GM10248 (cell line): ENCODE measurements around the gene FHL2.

Experiments
- CTCF ChIA-PET: fragments of 300-600 bp; sonication (Branson Sonifier 250); formaldehyde crosslinking; extraction: SDS; loops from one replicate; lab custom pipeline; 2021; ENCODE audit warnings: antibody characterized with exemption; lab: Yijun Ruan, JAX
- POLR2A ChIA-PET: fragments of 350-650 bp; sonication (Branson Sonifier 250); formaldehyde crosslinking; extraction: SDS; loops from one replicate; lab custom pipeline; 2020; ENCODE audit warnings: antibody characterized with exemption; lab: Yijun Ruan, JAX
- DNase-seq: peaks from one replicate; pipeline ENCODE4 v3.0.0; 2012; ENCODE audit errors: extremely low spot score
- TF ChIP-seq, protein P1 (sequence below): IDR thresholded peaks from 2 replicates; pipeline ENCODE4 v1.5.1; 2012; ENCODE audit warnings: mild to moderate bottlenecking, low read depth; ENCODE audit errors: extremely low read depth, missing control alignments, control extremely low read depth

The FHL2 gene

DNA sequence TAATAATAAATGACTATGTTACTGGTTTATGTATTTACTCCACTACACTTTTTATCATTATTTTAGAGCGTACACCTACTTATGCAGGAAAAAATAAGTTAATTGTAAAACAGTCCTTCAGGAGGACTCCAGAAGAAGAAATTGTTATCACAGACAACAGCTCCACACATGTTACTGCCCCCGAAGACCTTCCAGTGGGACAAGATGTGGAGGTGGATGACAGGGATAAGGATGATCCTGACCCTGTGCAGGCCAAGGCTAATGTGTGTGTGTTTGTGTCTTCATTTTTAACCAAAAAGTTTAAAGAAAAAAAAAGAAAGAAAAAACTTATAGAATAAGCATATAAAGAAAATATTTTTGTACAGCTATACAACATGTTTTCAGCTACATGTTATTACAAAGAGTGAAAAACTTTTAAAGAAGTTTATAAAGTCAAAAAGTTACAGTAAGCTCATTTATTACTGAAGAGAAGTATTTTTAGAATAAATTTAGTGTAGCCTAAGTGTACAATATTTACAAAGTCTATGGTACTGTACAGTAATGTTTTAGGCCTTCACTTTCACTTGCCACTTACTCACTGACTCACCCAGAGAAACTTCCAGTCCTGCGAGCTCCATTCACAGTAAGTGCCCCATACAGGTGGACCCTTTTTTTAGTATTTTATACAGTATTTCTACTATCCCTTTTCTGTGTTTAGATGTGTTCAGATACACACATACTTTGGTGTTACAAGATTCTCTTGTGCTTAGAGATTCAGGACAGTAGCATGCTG, 76.8 kb downstream of the FHL2 start:
- POLR2A ChIA-PET: interaction anchor here (0.6 kb wide), 1 partner anchor 8 kb away, joined by 3 read pairs; no protein-coding TSS in a partner anchor
- TF ChIP-seq, protein P1, sequence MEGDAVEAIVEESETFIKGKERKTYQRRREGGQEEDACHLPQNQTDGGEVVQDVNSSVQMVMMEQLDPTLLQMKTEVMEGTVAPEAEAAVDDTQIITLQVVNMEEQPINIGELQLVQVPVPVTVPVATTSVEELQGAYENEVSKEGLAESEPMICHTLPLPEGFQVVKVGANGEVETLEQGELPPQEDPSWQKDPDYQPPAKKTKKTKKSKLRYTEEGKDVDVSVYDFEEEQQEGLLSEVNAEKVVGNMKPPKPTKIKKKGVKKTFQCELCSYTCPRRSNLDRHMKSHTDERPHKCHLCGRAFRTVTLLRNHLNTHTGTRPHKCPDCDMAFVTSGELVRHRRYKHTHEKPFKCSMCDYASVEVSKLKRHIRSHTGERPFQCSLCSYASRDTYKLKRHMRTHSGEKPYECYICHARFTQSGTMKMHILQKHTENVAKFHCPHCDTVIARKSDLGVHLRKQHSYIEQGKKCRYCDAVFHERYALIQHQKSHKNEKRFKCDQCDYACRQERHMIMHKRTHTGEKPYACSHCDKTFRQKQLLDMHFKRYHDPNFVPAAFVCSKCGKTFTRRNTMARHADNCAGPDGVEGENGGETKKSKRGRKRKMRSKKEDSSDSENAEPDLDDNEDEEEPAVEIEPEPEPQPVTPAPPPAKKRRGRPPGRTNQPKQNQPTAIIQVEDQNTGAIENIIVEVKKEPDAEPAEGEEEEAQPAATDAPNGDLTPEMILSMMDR: no peak
- DNase-seq: no peak
- CTCF ChIA-PET: interaction anchor here (0.7 to 1.7 kb wide), 8 partner anchors 8 to 27 kb away, joined by 3 to 7 read pairs (median 3); no protein-coding TSS in a partner anchor

DNA sequence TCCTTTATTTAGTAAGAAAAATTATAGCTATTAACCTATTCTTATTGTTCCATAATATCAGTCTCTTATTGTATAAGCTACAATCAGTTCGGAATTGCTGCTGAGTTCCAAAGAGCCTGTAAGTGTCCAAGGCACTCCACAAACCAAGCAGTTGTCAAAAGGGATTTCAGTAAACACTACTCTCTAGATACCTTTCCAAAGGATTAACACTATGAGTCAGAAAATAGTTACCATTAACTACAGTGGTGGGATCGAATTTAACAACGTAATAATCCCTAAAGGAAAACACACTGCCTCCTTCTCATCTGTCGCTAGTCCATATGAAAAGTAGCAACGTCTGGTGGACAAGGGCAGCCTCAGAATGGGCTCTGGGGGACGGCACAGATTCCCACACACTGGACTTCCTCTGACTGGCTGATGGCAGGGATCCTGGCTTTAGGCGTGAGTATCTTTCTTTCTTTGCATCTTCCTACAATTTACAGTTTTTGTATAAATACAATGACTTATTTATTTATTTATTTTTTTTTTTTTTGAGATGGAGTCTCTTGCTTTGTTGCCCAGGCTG, 78.1 kb downstream of the FHL2 start:
- CTCF ChIA-PET: interaction anchor here (1.1 to 1.8 kb wide), 4 partner anchors 10 to 26 kb away, joined by 3 to 4 read pairs (median 4); no protein-coding TSS in a partner anchor
- POLR2A ChIA-PET: no interaction called here
- TF ChIP-seq, protein P1: no peak

DNA sequence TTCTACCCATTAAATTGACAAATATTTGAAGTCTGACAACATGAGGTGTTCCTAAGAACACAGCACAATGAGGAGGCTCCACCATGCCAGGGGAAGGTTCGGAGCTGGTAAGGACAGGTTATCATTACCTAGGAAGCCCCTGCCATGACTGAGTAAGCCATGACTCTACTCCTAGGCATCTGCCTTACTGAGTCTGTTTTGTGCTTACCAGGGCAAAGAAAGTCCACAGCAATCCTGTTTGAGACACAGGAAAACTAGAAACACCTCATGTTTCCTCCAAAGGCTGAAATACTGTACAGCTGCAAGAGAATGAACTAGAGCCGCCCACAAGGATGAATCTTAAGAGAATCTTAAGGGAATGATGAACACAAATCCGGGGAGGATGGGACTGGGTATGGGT, 80.9 kb downstream of the FHL2 start:
- TF ChIP-seq, protein P1: no peak
- ChIA-PET CTCF (interaction anchor here (0.9 to 1.6 kb wide), 2 partner anchors 17 to 30 kb away, joined by 3 to 4 read pairs; no protein-coding TSS in a partner anchor), POLR2A (no interaction called here)
- no peak for DNase-seq

More for the DNA sequence above, 78.1 kb downstream of the FHL2 start:
- no peak for DNase-seq

DNA sequence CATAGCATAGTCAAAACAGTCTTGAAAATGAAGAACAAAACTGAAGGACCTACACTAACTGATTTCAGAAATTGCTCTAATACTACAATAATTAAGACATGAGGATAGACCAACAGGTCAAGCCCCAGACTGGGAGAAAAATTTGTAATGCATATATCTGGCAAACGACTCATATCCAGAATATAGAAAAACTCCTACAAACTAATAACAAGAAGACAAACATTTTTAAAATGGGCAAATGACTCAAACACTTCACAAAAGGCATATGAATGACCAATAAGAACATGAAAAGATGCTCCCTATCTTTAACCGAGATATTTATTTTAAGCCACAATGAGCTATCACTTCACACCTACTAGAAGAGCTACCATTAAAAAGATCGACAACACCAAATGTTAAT, 83.5 kb downstream of the FHL2 start:
- TF ChIP-seq, protein P1: no peak
- ChIA-PET POLR2A (interaction anchor here (0.9 kb wide), 1 partner anchor 13 kb away, joined by 5 read pairs; no protein-coding TSS in a partner anchor), CTCF (interaction anchor here (1.1 to 1.6 kb wide), 2 partner anchors 13 to 27 kb away, joined by 4 to 8 read pairs; no protein-coding TSS in a partner anchor)
- DNase-seq: no peak

DNA sequence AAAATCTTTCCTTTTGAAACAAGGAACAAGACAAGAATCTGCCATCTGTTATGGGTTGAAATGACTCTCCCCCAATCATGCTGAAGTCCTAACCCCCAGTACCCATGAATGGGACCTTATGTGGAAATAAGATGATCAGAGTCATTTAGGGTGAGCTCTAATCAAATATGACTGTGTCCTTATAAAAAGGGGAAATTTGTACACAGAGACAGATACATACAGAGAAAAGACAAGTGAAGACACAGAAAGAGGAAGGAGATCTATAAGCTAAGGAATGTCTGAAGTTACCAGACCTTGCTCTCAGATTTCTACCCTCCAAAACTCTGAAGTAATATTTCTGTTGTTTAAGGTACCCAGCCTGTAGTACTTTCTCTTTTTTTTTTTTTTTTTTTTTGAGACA, 85.0 kb downstream of the FHL2 start:
- CTCF ChIA-PET: interaction anchor here (1.1 to 2.1 kb wide), 3 partner anchors 8 to 27 kb away, joined by 3 to 7 read pairs (median 6); no protein-coding TSS in a partner anchor
- POLR2A ChIA-PET: interaction anchor here (0.8 kb wide), 1 partner anchor 9 kb away, joined by 3 read pairs; no protein-coding TSS in a partner anchor
- TF ChIP-seq, protein P1: no peak
- DNase-seq: no peak
